CD4-positive, alpha-beta memory T cell (primary cell): ENCODE results near the gene SLCO3A1. TPM values are rescaled to one million over a fixed set of nuclear protein-coding genes. Genes with fewer than 3 reads are reported as not detected.

Experiments used
- CTCF ChIA-PET: fragments of 350-600 bp; sonication (Branson Sonifier 250); formaldehyde crosslinking; loops from one replicate; lab custom pipeline; 2021; ENCODE audit warnings: inconsistent platforms; ENCODE audit not compliant: partially characterized antibody; lab: Charles Lee
- POLR2A ChIA-PET: fragments of 350-600 bp; sonication (Branson Sonifier 250); formaldehyde crosslinking; loops from one replicate; lab custom pipeline; 2021; ENCODE audit not compliant: partially characterized antibody; lab: Charles Lee
- DNase-seq, 5 donors: peaks; one replicate each; pipeline versions ENCODE4 v3.0.0 to v3.0.0-alpha.2; 2020 to 2022; ENCODE audit warnings: mixed read lengths in 1 of 5
- H3K27ac ChIP-seq: one replicate; pipeline ENCODE4 v1.7.0; 2013; ENCODE audit warnings: low read depth, low read length
- H3K27me3 ChIP-seq: 2 replicates; pipeline ENCODE4 v1.7.0; 2013; ENCODE audit warnings: mild to moderate bottlenecking, low read length, moderate library complexity; ENCODE audit not compliant: insufficient read depth
- H3K36me3 ChIP-seq: 2 replicates; pipeline ENCODE4 v1.7.0; 2013; ENCODE audit warnings: mild to moderate bottlenecking, low read length, moderate library complexity; ENCODE audit not compliant: insufficient read depth
- H3K4me1 ChIP-seq: 2 replicates; pipeline ENCODE4 v1.7.0; 2013; ENCODE audit warnings: mild to moderate bottlenecking, low read length, moderate library complexity; ENCODE audit not compliant: insufficient read depth
- H3K4me3 ChIP-seq, 2 donors: one replicate each; pipeline ENCODE4 v1.7.0; 2013; ENCODE audit warnings: low read length in 2 of 2, mild to moderate bottlenecking in 1 of 2
- H3K9me3 ChIP-seq, 2 donors: one replicate each; pipeline ENCODE4 v1.7.0; 2013; ENCODE audit warnings: low read length in 2 of 2, control low read depth in 1 of 2; ENCODE audit not compliant: control insufficient read depth in 1 of 2
- H3K27ac Mint-ChIP-seq, 7 donors: one replicate each; pipeline ENCODE4 v1.8.0; 2020 to 2021; ENCODE audit warnings: mixed read lengths in 7 of 7, mild to moderate bottlenecking in 6 of 7, inconsistent platforms in 3 of 7, moderate library complexity in 3 of 7
- H3K27me3 Mint-ChIP-seq, 2 donors: one replicate each; pipeline ENCODE4 v1.8.0; 2020 to 2021; ENCODE audit warnings: mixed read lengths in 2 of 2
- H3K36me3 Mint-ChIP-seq, 2 donors: one replicate each; pipeline ENCODE4 v1.8.0; 2020 to 2021; ENCODE audit warnings: mixed read lengths in 2 of 2, inconsistent platforms in 1 of 2, mild to moderate bottlenecking in 1 of 2
- H3K4me1 Mint-ChIP-seq, 4 donors: one replicate each; pipeline ENCODE4 v1.8.0; 2020 to 2021; ENCODE audit warnings: mixed read lengths in 4 of 4, mild to moderate bottlenecking in 1 of 4
- H3K4me3 Mint-ChIP-seq, 8 donors: one replicate each; pipeline ENCODE4 v1.8.0; 2020 to 2021; ENCODE audit warnings: mixed read lengths in 8 of 8, mild to moderate bottlenecking in 7 of 8, moderate library complexity in 6 of 8, inconsistent platforms in 3 of 8
- H3K9me3 Mint-ChIP-seq, 8 donors: one replicate each; pipeline ENCODE4 v1.8.0; 2020 to 2021; ENCODE audit warnings: mixed read lengths in 8 of 8, mild to moderate bottlenecking in 5 of 8, inconsistent platforms in 3 of 8, moderate library complexity in 1 of 8
- intact Hi-C: fragments of 100-400 bp; cut with micrococcal nuclease; formaldehyde crosslinking; loops from one replicate; pipeline ENCODE4 v1.15.1; 2023
- polyA plus RNA-seq, 2 donors: library from polyadenylated mRNA; unstranded; fragments of 300-500 nt; fragmentation: Illumina TruSeq; gene quantifications; one replicate each; pipeline ENCODE4 v1.2.3, GENCODE V29; 2021
- total RNA-seq, 2 experiments: library from RNA; stranded (reverse); gene quantifications; one replicate each; pipeline ENCODE4 v1.2.3, GENCODE V29; 2021

The SLCO3A1 gene
- total and polyA plus RNA-seq, 4 experiments from 2014 or later = 30.9 to 61.3 (median 31.9) TPM

DNA sequence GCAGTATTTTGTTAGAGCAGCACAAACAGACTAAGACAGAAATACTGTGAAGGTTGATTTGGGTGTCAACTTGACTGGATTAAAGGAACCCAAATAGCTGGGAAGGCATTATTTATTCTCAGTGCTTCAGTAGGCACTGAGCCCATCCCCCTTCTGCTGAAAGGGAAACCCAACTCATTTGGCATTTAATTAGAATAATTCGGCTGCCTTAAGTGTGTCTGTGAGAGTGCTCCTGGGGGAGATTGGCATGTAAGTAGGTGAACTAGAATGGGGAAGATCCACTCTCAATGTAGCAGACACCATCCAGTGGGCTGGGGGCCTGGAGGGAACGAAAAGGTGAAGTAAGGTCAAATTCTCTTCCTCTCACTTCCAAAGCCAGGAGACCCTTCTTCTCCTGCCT is 20.5 kb upstream of the SLCO3A1 start:
- peaks cover 11 to 17% of the 10 kb centered on the region in 2 donors for H3K27me3 Mint-ChIP-seq
- H3K9me3 Mint-ChIP-seq = peaks cover 0 to 2% (median 0%) of the 10 kb centered on the region in 8 donors
- H3K36me3 ChIP-seq = no peaks in the 10 kb centered on the region
- intact Hi-C loops = no loop called here
- H3K36me3 Mint-ChIP-seq = no peaks in the 10 kb centered on the region
- no peaks in the 10 kb centered on the region for H3K9me3 ChIP-seq
- H3K27me3 ChIP-seq = no peaks in the 10 kb centered on the region
- no peak overlapping the region for H3K4me3 Mint-ChIP-seq
- ChIA-PET POLR2A (no interaction called here), CTCF (interaction anchor here (1.8 kb wide), 1 partner anchor 10 kb away, joined by 3 read pairs; no protein-coding TSS in a partner anchor)
- H3K4me3 ChIP-seq = no peak overlapping the region
- H3K27ac ChIP-seq = no peak overlapping the region
- no peak overlapping the region for H3K27ac Mint-ChIP-seq
- no peaks in the 10 kb centered on the region for H3K4me1 ChIP-seq
- H3K4me1 Mint-ChIP-seq = no peaks in the 10 kb centered on the region
- DNase-seq = no peak

DNA sequence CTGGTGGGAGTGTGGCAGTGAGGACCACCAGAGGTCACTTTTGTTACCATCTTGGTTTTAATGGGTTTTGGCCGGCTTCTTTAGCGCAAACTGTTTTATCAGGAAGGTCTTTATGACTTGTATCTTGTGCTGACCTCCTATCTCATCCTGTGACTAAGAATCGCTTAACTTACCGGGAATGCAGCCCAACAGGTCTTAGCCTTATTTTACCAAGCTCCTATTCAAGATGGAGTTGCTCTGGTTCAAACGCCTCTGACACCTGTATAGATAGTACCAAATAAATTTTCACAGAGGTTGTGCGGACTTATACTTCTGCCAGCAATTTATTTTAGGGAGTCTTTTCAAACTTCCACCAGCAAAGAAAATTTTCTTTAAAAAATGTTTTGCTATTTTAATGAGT is 13.6 kb upstream of the SLCO3A1 start:
- POLR2A ChIA-PET = no interaction called here
- H3K4me3 ChIP-seq = no peak overlapping the region
- H3K36me3 Mint-ChIP-seq = peaks cover 0 to 4% of the 10 kb centered on the region in 2 donors
- no peaks in the 10 kb centered on the region for H3K4me1 ChIP-seq
- DNase-seq = no peak
- no peaks in the 10 kb centered on the region for H3K36me3 ChIP-seq
- no peak overlapping the region for H3K4me3 Mint-ChIP-seq
- H3K9me3 Mint-ChIP-seq = peaks cover 0 to 9% (median 0%) of the 10 kb centered on the region in 8 donors
- intact Hi-C loops = no loop called here
- no peak overlapping the region for H3K27ac Mint-ChIP-seq
- H3K27ac ChIP-seq = no peak overlapping the region
- peaks cover 10 to 27% of the 10 kb centered on the region in 2 donors for H3K27me3 Mint-ChIP-seq
- CTCF ChIA-PET = interaction anchor here (0.7 kb wide), 1 partner anchor 10 kb away, joined by 3 read pairs; no protein-coding TSS in a partner anchor
- H3K4me1 Mint-ChIP-seq = no peaks in the 10 kb centered on the region
- H3K27me3 ChIP-seq = no peaks in the 10 kb centered on the region
- H3K9me3 ChIP-seq = no peaks in the 10 kb centered on the region

DNA sequence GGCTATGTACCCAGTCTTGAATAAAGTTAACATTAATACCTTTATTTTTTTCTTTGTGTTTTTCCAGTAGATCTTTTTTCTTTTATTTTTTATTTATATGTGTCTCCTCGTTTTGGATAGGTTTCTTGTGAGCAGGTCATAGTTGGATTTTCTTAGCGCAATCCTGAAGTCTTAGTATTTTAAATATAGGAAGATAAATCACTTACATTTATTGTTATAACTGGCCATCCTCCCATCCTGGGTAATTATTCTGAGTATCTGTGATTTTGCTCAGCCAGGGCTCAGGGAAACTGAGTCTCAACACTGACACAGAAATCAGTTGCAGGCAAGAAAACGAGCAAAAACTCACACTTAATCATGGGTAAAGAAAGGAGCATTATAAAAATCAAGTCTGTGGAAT is 11.6 kb upstream of the SLCO3A1 start:
- H3K4me3 ChIP-seq = no peak overlapping the region
- ChIA-PET CTCF (no interaction called here), POLR2A (no interaction called here)
- H3K27ac Mint-ChIP-seq = no peak overlapping the region
- no peak overlapping the region for H3K4me3 Mint-ChIP-seq
- peaks cover 0 to 4% of the 10 kb centered on the region in 2 donors for H3K36me3 Mint-ChIP-seq
- intact Hi-C loops = no loop called here
- no peak for DNase-seq
- H3K27me3 ChIP-seq = no peaks in the 10 kb centered on the region
- H3K4me1 ChIP-seq = no peaks in the 10 kb centered on the region
- H3K27me3 Mint-ChIP-seq = peaks cover 10 to 15% of the 10 kb centered on the region in 2 donors
- peaks cover 0 to 9% (median 0%) of the 10 kb centered on the region in 8 donors for H3K9me3 Mint-ChIP-seq
- H3K27ac ChIP-seq = no peak overlapping the region
- no peaks in the 10 kb centered on the region for H3K36me3 ChIP-seq
- H3K4me1 Mint-ChIP-seq = no peaks in the 10 kb centered on the region
- no peaks in the 10 kb centered on the region for H3K9me3 ChIP-seq

DNA sequence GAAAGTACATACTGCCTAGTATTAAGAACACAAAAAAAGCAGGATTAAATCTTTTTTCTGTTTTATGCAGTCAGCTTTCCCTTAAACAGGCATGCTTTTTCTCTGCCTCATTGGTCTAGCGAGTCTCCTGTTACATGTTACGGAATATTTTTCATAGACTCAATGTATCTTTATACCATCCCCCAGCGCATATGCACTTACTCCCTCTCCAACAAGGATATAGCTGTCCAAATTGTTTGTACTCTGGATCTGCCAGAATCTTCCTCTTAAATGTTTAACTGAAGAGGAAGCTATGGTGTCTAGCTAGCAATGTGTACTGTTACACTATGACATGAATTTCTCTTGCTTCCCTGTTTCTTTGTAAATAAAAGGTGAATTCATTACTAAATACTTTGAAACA is 9.2 kb upstream of the SLCO3A1 start:
- Histone ChIP-seq H3K9me3 (no peaks in the 10 kb centered on the region), H3K4me1 (peaks cover 3% of the 10 kb centered on the region), H3K4me3 (no peak overlapping the region), H3K27me3 (no peaks in the 10 kb centered on the region), H3K36me3 (no peaks in the 10 kb centered on the region), H3K27ac (no peak overlapping the region)
- H3K27ac Mint-ChIP-seq = no peak overlapping the region
- ChIA-PET CTCF (interaction anchor here (1.2 to 1.8 kb wide), 4 partner anchors 8 to 239 kb away, joined by 4 to 6 read pairs (median 5); no protein-coding TSS in a partner anchor), POLR2A (no interaction called here)
- peaks cover 0 to 9% (median 0%) of the 10 kb centered on the region in 8 donors for H3K9me3 Mint-ChIP-seq
- peaks cover 6 to 12% of the 10 kb centered on the region in 2 donors for H3K27me3 Mint-ChIP-seq
- H3K4me3 Mint-ChIP-seq = no peak overlapping the region
- no peak for DNase-seq
- H3K36me3 Mint-ChIP-seq = peaks cover 0 to 4% of the 10 kb centered on the region in 2 donors
- H3K4me1 Mint-ChIP-seq = peaks cover under 1 to 8% (median 3%) of the 10 kb centered on the region in 4 donors
- intact Hi-C loops = no loop called here

DNA sequence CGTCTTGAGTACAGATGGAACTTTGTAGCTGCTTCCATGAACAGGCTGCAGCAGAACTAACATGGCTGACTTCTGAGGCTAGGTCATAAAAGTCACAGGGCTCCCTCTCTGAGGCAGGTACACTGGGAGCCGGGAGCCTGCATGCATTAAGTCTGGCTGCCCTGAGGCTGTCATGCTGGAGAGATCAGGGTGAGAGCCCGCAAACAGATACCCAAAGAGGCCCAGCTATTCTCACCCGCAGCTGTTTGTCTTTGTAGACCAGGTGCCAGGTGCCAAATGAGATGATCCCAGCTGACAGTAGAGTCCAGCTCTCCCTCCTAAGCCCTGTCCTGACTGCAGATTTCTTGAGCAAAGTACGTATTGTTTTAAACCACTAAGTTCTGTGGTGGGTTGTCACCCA is 8.6 kb upstream of the SLCO3A1 start:
- intact Hi-C loops = no loop called here
- H3K27me3 Mint-ChIP-seq = peaks cover 6 to 12% of the 10 kb centered on the region in 2 donors

DNA sequence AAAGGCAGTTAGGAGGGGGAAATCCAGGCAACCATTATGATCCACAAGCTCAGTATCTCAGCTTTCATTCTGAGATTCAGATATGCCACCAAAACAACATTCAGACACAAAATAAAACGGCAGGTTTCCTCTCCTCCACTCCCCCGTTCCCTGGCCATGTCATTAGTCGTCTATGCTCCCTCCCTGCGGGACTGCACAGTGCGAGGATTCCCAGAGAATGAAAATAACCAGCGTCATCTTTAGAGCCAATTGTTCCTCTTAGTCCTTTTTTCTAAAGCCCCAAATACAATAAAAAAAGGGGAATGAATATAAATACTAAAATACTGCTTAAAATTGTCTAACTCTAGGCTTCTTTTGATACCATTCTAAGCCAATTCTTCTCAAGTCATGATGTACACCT is 7.8 kb upstream of the SLCO3A1 start:
- H3K4me3 ChIP-seq = no peak overlapping the region
- DNase-seq = no peak
- peaks cover 0 to 9% (median 0%) of the 10 kb centered on the region in 8 donors for H3K9me3 Mint-ChIP-seq
- intact Hi-C loops = no loop called here
- H3K36me3 Mint-ChIP-seq = peaks cover 0 to 4% of the 10 kb centered on the region in 2 donors
- ChIA-PET CTCF (interaction anchor here (1.2 to 1.7 kb wide), 2 partner anchors 9 to 237 kb away, joined by 4 to 5 read pairs; partner anchors contain the start of gene SLCO3A1), POLR2A (no interaction called here)
- H3K4me3 Mint-ChIP-seq = no peak overlapping the region
- H3K27ac ChIP-seq = no peak overlapping the region
- peaks cover 3 to 7% of the 10 kb centered on the region in 2 donors for H3K27me3 Mint-ChIP-seq
- no peak overlapping the region for H3K27ac Mint-ChIP-seq
- peaks cover 7 to 22% (median 13%) of the 10 kb centered on the region in 4 donors for H3K4me1 Mint-ChIP-seq
- H3K9me3 ChIP-seq = no peaks in the 10 kb centered on the region
- no peaks in the 10 kb centered on the region for H3K27me3 ChIP-seq
- peaks cover 15% of the 10 kb centered on the region for H3K4me1 ChIP-seq
- no peaks in the 10 kb centered on the region for H3K36me3 ChIP-seq

More for the DNA sequence above, 8.6 kb upstream of the SLCO3A1 start:
- no peaks in the 10 kb centered on the region for H3K27me3 ChIP-seq
- no peak overlapping the region for H3K4me3 Mint-ChIP-seq
- no peaks in the 10 kb centered on the region for H3K9me3 ChIP-seq
- H3K36me3 ChIP-seq = no peaks in the 10 kb centered on the region
- H3K4me1 Mint-ChIP-seq = peaks cover 7 to 14% (median 9%) of the 10 kb centered on the region in 4 donors
- H3K27ac ChIP-seq = no peak overlapping the region
- CTCF ChIA-PET = interaction anchor here (1.2 to 1.8 kb wide), 4 partner anchors 8 to 238 kb away, joined by 4 to 6 read pairs (median 5); partner anchors contain the start of gene SLCO3A1
- peaks cover 8% of the 10 kb centered on the region for H3K4me1 ChIP-seq
- no peak overlapping the region for H3K4me3 ChIP-seq
- H3K9me3 Mint-ChIP-seq = peaks cover 0 to 9% (median 0%) of the 10 kb centered on the region in 8 donors
- peaks cover 0 to 4% of the 10 kb centered on the region in 2 donors for H3K36me3 Mint-ChIP-seq
- POLR2A ChIA-PET = no interaction called here
- peak overlapping the region in 1 of 7 donors; percentile 5 for H3K27ac Mint-ChIP-seq
- no peak for DNase-seq

DNA sequence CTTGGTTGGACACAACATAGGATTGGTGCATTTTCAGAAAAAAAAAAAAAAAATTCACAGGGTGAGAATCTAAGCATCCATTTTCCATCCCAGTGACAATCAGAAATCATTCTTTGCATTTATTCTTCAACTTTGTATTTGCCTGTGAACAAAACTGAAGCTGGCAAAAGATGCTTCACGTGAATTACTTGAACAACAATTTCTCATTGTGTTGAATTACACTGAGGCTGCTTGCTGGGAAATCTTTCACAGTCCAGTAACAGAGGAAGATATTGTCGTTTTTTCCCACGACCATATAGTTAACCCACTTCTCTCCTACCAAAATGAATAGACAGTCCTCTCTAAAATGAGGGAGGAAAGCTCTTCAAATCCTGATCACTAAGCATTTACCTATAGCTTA is 4.3 kb upstream of the SLCO3A1 start:
- no peaks in the 10 kb centered on the region for H3K36me3 ChIP-seq
- ChIA-PET POLR2A (interaction anchor here (0.6 kb wide), 1 partner anchor 1171 kb away, joined by 3 read pairs; no protein-coding TSS in a partner anchor), CTCF (interaction anchor here (0.6 to 9.6 kb wide), 29 partner anchors 9 to 725 kb away, joined by 3 to 117 read pairs (median 4); no protein-coding TSS in a partner anchor)
- H3K9me3 ChIP-seq = no peaks in the 10 kb centered on the region
- H3K27ac ChIP-seq = no peak overlapping the region
- peaks cover 34% of the 10 kb centered on the region for H3K4me1 ChIP-seq
- Mint-ChIP-seq H3K27me3 (peaks cover 0 to 3% of the 10 kb centered on the region in 2 donors), H3K27ac (peak overlapping the region in 5 of 7 donors; percentile 69 to 93 (median 88)), H3K9me3 (no peaks in the 10 kb centered on the region), H3K4me3 (peak overlapping the region in 4 of 8 donors; percentile 2 to 88 (median 35)), H3K36me3 (peaks cover 0 to under 1% of the 10 kb centered on the region in 2 donors), H3K4me1 (peaks cover 18 to 41% (median 27%) of the 10 kb centered on the region in 4 donors)
- intact Hi-C loops = loop anchor here (1.0 kb wide), 3 partner anchors 93 to 233 kb away; no protein-coding TSS in a partner anchor
- H3K4me3 ChIP-seq = no peak overlapping the region
- no peaks in the 10 kb centered on the region for H3K27me3 ChIP-seq
- DNase-seq = no peak
